CD4-positive, alpha-beta T cell (primary cell): Measurements from ENCODE around the gene RIPOR2. TPM values are rescaled to one million over a fixed set of nuclear protein-coding genes. Genes with fewer than 3 reads are reported as not detected.

Source experiments
- ATAC-seq: fragments of 200-7000 bp; cut with Tn5 transposase; one replicate; pipeline ENCODE4 v1.10.0; 2022; ENCODE audit warnings: mild to moderate bottlenecking; ENCODE audit not compliant: poor library complexity
- CTCF ChIA-PET: fragments of 350-600 bp; sonication (Branson Sonifier 250); formaldehyde crosslinking; loops from one replicate; lab custom pipeline; 2021; ENCODE audit warnings: antibody characterized with exemption, inconsistent platforms; lab: Charles Lee
- POLR2A ChIA-PET: fragments of 350-600 bp; sonication (Branson Sonifier 250); formaldehyde crosslinking; loops from one replicate; lab custom pipeline; 2021; ENCODE audit warnings: antibody characterized with exemption, inconsistent platforms; lab: Charles Lee
- DNase-seq, 14 experiments: peaks; one replicate each; pipeline ENCODE4 v3.0.0-alpha.2; 2013 to 2020; ENCODE audit warnings: mixed read lengths in 2 of 14
- H3K27ac ChIP-seq, 2 donors: one replicate each; pipeline versions ENCODE4 v1.5.1 to v1.7.0; 2013; ENCODE audit warnings: low read length in 2 of 2, low read depth in 1 of 2, mild to moderate bottlenecking in 1 of 2
- H3K27me3 ChIP-seq, 2 experiments: 1 replicate in 1 of 2; 2 replicates in 1 of 2; pipeline versions ENCODE4 v1.6.1 to v1.7.0; 2013; ENCODE audit warnings: low read length in 2 of 2, control low read depth in 1 of 2, mild to moderate bottlenecking in 1 of 2, moderate library complexity in 1 of 2; ENCODE audit not compliant: insufficient read depth in 2 of 2, control insufficient read depth in 1 of 2
- H3K36me3 ChIP-seq: one replicate; pipeline ENCODE4 v1.6.1; 2013; ENCODE audit warnings: low read length, control low read depth; ENCODE audit not compliant: insufficient read depth
- H3K4me1 ChIP-seq: one replicate; pipeline ENCODE4 v1.6.1; 2013; ENCODE audit warnings: low read length, control low read depth; ENCODE audit not compliant: insufficient read depth
- H3K4me3 ChIP-seq: one replicate; pipeline ENCODE4 v1.5.1; 2013; ENCODE audit warnings: mild to moderate bottlenecking, low read length, moderate library complexity
- H3K9me3 ChIP-seq, 2 experiments: 1 replicate in 1 of 2; 2 replicates in 1 of 2; pipeline versions ENCODE4 v1.6.1 to v1.7.0; 2013; ENCODE audit warnings: low read length in 2 of 2, mild to moderate bottlenecking in 2 of 2, control low read depth in 1 of 2, moderate library complexity in 1 of 2; ENCODE audit not compliant: control insufficient read depth in 1 of 2, insufficient read depth in 1 of 2
- H3K27ac Mint-ChIP-seq: one replicate; pipeline ENCODE4 v1.8.0; 2020; ENCODE audit warnings: mixed read lengths
- H3K27me3 Mint-ChIP-seq: one replicate; pipeline ENCODE4 v1.8.0; 2021; ENCODE audit warnings: mixed read lengths
- H3K36me3 Mint-ChIP-seq: one replicate; pipeline ENCODE4 v1.8.0; 2021; ENCODE audit warnings: low read depth, mixed read lengths
- H3K4me1 Mint-ChIP-seq: one replicate; pipeline ENCODE4 v1.8.0; 2021; ENCODE audit warnings: low read depth, mixed read lengths
- H3K4me3 Mint-ChIP-seq: one replicate; pipeline ENCODE4 v1.8.0; 2020; ENCODE audit warnings: mild to moderate bottlenecking, mixed read lengths
- H3K9me3 Mint-ChIP-seq: one replicate; pipeline ENCODE4 v1.8.0; 2020; ENCODE audit warnings: mixed read lengths
- intact Hi-C, 2 experiments: fragments of 100-400 bp; cut with DNase I in 1 of 2; cut with micrococcal nuclease in 1 of 2; formaldehyde crosslinking; loops; one replicate each; pipeline versions ENCODE4 v1.15.1 to v1.9.0; 2023 to 2025; cut with DNase I, micrococcal nuclease
- total RNA-seq, 174 experiments: library from RNA in 2 of 174; stranded (reverse) in 2 of 174; gene quantifications; one replicate each; pipeline ENCODE4 v1.2.3 and lab custom pipeline; 2021 to 2026
- TF ChIP-seq, protein P1 (sequence below): fragments of 200-600 bp; IDR thresholded peaks from one replicate; pipeline ENCODE4 v1.8.0; 2022; ENCODE audit warnings: antibody characterized with exemption, mild to moderate bottlenecking

Gene RIPOR2
- total RNA-seq, 2 experiments from 2014 or later: 123 to 129 TPM

DNA sequence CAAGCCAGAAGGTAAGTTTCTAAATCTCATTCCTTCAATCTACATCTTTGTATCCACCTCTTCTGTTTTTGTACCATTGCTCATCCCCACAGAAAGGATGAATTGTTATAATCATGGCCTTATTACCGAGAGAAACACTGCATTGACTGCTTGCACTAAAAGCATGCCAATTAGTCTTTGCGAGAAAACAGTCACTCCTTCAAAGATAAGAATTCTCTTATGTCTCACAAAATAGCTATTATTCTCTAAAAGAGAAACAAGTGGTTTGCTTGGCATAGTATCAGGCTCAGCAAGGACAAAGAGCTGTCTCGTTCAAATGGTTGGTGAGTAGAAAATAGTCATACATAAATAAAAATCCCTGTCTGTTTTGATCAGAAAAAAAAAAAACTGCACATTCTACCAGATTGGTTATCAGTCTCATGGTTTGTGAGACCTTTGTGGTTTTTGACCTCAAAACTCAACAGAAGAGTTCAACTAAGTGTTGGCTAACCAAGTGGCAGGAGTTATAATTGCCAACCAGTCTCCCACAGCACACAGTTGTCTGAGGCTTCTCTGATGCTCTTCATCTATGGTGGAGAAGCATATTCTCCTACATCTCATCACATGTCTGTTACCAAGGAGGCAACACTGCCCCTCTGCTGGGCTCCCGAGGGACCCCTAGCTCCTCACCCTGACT, 101.9 kb downstream of the RIPOR2 start:
- Mint-ChIP-seq H3K27me3 (no peaks in the 10 kb centered on the region), H3K27ac (peak overlapping the region; percentile 90), H3K36me3 (peaks cover 96% of the 10 kb centered on the region), H3K4me3 (no peak overlapping the region), H3K4me1 (peaks cover 50% of the 10 kb centered on the region), H3K9me3 (no peaks in the 10 kb centered on the region)
- Histone ChIP-seq H3K27me3 (no peaks in the 10 kb centered on the region), H3K4me1 (peaks cover 7% of the 10 kb centered on the region), H3K36me3 (peaks cover 96% of the 10 kb centered on the region), H3K9me3 (no peaks in the 10 kb centered on the region), H3K27ac (peak overlapping the region; percentile 35 to 36), H3K4me3 (no peak overlapping the region)
- POLR2A ChIA-PET: interaction anchor here (0.6 to 1.3 kb wide), 7 partner anchors 9 to 191 kb away, joined by 3 read pairs; partner anchors contain the start of gene GMNN
- intact Hi-C loops: no loop called here
- CTCF ChIA-PET: interaction anchor here (1.8 to 2.2 kb wide), 3 partner anchors 22 to 237 kb away, joined by 4 to 7 read pairs (median 5); no protein-coding TSS in a partner anchor
- DNase-seq: no peak
- no peak for ATAC-seq
- TF ChIP-seq, protein P1, sequence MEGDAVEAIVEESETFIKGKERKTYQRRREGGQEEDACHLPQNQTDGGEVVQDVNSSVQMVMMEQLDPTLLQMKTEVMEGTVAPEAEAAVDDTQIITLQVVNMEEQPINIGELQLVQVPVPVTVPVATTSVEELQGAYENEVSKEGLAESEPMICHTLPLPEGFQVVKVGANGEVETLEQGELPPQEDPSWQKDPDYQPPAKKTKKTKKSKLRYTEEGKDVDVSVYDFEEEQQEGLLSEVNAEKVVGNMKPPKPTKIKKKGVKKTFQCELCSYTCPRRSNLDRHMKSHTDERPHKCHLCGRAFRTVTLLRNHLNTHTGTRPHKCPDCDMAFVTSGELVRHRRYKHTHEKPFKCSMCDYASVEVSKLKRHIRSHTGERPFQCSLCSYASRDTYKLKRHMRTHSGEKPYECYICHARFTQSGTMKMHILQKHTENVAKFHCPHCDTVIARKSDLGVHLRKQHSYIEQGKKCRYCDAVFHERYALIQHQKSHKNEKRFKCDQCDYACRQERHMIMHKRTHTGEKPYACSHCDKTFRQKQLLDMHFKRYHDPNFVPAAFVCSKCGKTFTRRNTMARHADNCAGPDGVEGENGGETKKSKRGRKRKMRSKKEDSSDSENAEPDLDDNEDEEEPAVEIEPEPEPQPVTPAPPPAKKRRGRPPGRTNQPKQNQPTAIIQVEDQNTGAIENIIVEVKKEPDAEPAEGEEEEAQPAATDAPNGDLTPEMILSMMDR: no peak

DNA sequence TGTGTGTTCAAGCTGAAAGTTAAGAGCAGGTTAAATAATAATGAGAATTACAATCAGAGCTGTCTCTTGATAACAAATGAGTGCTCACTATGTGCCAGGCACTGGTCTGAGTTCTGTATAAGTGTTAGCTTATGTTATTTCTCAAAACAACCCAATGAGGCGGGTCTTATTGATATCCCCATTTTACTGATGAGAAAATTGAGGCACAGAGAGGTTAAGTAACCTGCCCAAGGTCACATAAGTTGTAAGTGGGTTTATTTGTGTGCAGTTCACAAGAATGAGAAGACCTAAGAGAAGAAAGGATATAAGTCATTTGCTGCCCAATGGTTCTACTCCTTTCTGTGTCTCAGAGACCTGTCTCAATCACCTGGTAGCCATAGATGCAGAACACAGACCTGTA, 103.0 kb downstream of the RIPOR2 start:
- Histone ChIP-seq H3K27me3 (no peaks in the 10 kb centered on the region), H3K4me1 (peaks cover 11% of the 10 kb centered on the region), H3K9me3 (no peaks in the 10 kb centered on the region), H3K4me3 (no peak overlapping the region), H3K36me3 (peaks cover 97% of the 10 kb centered on the region), H3K27ac (no peak overlapping the region)
- Mint-ChIP-seq H3K27ac (peak overlapping the region; percentile 90), H3K4me3 (no peak overlapping the region), H3K27me3 (no peaks in the 10 kb centered on the region), H3K36me3 (peaks cover 96% of the 10 kb centered on the region), H3K4me1 (peaks cover 45% of the 10 kb centered on the region), H3K9me3 (no peaks in the 10 kb centered on the region)
- DNase-seq (no peak), ATAC-seq (no peak)
- ChIA-PET POLR2A (interaction anchor here (1.0 to 1.2 kb wide), 3 partner anchors 10 to 185 kb away, joined by 3 to 6 read pairs (median 4); no protein-coding TSS in a partner anchor), CTCF (no interaction called here)
- TF ChIP-seq, protein P1: no peak
- intact Hi-C loops: no loop called here

DNA sequence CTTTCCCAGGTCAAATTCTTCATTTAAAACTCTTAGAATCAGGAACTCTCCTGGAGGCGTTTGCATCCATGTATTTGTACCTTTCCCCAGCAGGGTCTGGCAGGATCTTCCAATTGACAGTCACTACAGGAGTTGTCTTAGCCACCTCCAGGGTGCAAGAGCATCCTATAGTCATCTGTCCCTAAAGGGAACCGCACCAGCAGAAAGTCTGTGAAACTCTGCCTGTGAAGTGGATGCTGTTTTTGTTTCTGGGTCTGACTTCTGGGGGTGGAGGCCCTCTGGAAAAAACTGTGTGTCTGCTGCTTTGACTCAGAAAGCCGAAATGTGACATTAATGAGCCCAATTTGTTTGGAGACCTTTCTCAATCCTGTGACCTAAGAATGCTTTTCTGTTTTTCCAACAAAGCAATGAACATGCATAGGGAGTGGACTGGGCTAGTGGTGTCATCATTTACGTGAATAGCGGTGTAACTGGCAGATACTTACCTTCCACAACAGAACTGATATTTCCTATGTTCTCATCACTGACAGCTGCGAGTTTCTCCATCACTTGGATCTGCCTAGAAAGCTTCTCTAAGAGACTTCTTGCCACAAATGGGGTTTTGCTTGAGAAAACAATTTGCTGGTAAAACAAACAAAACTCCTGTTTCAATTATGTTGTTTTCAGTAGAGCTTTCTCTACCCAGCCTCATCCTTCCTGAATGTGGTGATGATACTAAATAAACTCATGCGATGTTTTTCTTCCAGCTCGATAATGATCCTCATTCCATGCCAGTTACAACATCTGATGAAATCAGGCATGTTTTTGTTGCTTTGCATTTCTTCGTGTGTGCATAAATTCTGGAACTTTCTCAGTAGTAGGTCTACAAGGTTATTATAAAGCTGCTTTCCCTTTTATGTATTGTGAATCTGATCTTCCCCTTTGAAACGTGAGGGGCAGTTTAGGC, 103.7 kb downstream of the RIPOR2 start:
- H3K4me1 ChIP-seq: peaks cover 15% of the 10 kb centered on the region
- H3K9me3 ChIP-seq: no peaks in the 10 kb centered on the region
- no peak overlapping the region for H3K4me3 ChIP-seq
- Mint-ChIP-seq H3K36me3 (peaks cover 99% of the 10 kb centered on the region), H3K4me1 (peaks cover 50% of the 10 kb centered on the region), H3K27ac (peak overlapping the region; percentile 90), H3K9me3 (no peaks in the 10 kb centered on the region), H3K4me3 (no peak overlapping the region), H3K27me3 (no peaks in the 10 kb centered on the region)
- POLR2A ChIA-PET: interaction anchor here (1.0 to 1.2 kb wide), 3 partner anchors 10 to 186 kb away, joined by 3 to 6 read pairs (median 4); no protein-coding TSS in a partner anchor
- peaks cover 97% of the 10 kb centered on the region for H3K36me3 ChIP-seq
- TF ChIP-seq, protein P1: no peak
- H3K27me3 ChIP-seq: no peaks in the 10 kb centered on the region
- intact Hi-C loops: no loop called here
- DNase-seq: no peak
- no peak for ATAC-seq
- CTCF ChIA-PET: no interaction called here
- peak overlapping the region in 1 of 2 donors; percentile 14 for H3K27ac ChIP-seq
